Hepatocyte (in vitro differentiated cells): ENCODE measurements around the gene VPREB1.

Experiments
- EZH2 ChIP-seq: fragments of 200-600 bp; sonication (generic); IDR thresholded peaks from 2 replicates; pipeline ENCODE4 v1.6.1; 2016; ENCODE audit warnings: antibody characterized with exemption, mild to moderate bottlenecking, borderline replicate concordance
- EZH2phosphoT487 ChIP-seq: fragments of 200-600 bp; sonication (generic); IDR thresholded peaks from one replicate; pipeline ENCODE4 v1.6.1; 2018; ENCODE audit warnings: antibody characterized with exemption, mild to moderate bottlenecking, low read depth, moderate library complexity; ENCODE audit not compliant: unreplicated experiment, severe bottlenecking
- TF ChIP-seq, protein P1 (sequence below): fragments of 200-600 bp; sonication (generic); IDR thresholded peaks from 2 replicates; pipeline ENCODE4 v1.5.1; 2016; ENCODE audit warnings: antibody characterized with exemption, mild to moderate bottlenecking; ENCODE audit not compliant: poor library complexity

DNA sequence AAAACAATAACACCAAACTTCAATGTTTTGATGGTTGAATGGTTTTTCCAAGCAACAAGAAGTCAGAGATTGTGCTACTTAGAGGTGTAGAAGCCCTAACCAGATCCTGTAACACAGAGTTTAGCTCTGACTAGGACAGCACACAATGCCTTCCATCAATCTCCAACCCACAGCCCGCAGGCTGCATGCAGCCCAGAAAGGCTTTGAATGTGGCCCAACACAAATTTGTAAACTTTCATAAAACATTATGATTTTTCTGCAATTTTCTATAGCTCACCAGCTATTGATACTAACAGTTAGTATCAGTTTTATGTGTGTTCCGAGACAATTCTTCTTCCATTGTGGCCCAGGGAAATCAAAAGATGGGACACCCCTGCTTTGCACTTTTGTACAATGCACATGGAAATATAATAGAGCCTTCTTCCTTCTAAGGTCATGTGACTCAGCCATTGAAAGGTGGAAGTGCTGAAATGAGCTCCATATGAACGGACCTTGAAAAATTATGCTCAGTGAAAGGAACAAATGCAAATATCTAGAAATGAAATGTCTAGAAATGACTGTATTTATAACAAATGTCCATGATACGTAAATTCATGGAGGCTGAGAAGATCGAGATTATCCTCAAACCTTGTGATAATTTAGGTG is 47.6 kb upstream of the VPREB1 start:
- TF ChIP-seq, protein P1, sequence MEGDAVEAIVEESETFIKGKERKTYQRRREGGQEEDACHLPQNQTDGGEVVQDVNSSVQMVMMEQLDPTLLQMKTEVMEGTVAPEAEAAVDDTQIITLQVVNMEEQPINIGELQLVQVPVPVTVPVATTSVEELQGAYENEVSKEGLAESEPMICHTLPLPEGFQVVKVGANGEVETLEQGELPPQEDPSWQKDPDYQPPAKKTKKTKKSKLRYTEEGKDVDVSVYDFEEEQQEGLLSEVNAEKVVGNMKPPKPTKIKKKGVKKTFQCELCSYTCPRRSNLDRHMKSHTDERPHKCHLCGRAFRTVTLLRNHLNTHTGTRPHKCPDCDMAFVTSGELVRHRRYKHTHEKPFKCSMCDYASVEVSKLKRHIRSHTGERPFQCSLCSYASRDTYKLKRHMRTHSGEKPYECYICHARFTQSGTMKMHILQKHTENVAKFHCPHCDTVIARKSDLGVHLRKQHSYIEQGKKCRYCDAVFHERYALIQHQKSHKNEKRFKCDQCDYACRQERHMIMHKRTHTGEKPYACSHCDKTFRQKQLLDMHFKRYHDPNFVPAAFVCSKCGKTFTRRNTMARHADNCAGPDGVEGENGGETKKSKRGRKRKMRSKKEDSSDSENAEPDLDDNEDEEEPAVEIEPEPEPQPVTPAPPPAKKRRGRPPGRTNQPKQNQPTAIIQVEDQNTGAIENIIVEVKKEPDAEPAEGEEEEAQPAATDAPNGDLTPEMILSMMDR = no peak
- no peak for TF ChIP-seq EZH2
- TF ChIP-seq EZH2phosphoT487 = no peak
